VCaP (cell line): ENCODE measurements around the gene SLCO3A1.

Experiments used
- H3K27ac ChIP-seq: fragments of 450-650 bp; 2 replicates; pipeline ENCODE4 v1.5.1; 2017
- CTCF ChIP-seq: fragments of 450-650 bp; conservative IDR thresholded peaks from 2 replicates; pipeline ENCODE4 v1.5.1; 2017; ENCODE audit warnings: mild to moderate bottlenecking, moderate library complexity

SLCO3A1 gene

DNA sequence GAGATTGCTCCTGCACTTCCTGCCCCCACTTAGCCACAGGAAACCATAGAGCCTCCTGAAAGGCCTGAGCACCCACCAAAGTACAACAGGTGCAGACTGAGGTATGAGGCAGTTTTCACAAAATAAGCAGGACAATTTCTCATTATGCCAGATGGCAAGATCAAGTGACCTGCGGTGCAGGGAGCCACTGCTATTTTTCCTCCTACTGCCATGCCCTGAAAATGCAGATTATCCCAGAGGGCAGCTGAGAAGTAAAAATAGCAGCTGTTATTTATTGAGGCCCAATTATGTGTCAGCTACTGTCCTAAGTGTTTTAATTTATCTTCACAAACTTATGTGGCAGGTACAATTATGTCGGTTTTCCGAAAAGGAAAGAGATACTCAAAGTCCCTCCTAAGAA is 330.6 kb downstream of the SLCO3A1 start:
- TF ChIP-seq CTCF, result no peak
- no peak overlapping the region for H3K27ac ChIP-seq

DNA sequence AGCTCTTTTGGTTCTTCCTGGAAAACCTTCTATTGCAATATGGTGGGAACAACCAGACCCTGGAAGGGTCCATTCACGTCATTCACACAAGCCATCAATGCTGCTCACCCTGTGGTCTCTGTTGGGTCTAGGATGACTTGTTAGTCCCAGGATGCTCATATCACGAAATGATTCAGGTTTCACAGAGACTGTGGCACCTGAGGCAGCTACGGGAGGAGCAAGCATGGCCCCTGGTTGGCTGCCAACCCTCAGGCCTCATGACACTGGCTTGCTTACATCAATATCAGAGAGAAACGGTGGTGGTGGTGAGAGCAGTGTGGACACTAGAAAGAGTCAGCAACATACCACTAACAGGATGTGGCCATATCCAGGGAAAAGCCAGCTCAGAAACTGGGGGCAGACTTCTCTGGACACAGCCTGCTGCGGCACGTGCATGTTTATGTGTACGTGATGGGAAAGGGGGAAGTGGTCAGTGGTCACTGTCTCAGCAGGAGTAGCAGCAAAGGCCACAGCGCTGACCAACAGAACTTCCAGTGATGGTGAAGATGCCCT is 331.2 kb downstream of the SLCO3A1 start:
- no peak overlapping the region for H3K27ac ChIP-seq
- no peak for TF ChIP-seq CTCF

GRCh38 chr15:92187975-92188374 is 334.5 kb downstream of the SLCO3A1 start:
- TF ChIP-seq CTCF, result no peak
- H3K27ac ChIP-seq, result no peak overlapping the region

DNA sequence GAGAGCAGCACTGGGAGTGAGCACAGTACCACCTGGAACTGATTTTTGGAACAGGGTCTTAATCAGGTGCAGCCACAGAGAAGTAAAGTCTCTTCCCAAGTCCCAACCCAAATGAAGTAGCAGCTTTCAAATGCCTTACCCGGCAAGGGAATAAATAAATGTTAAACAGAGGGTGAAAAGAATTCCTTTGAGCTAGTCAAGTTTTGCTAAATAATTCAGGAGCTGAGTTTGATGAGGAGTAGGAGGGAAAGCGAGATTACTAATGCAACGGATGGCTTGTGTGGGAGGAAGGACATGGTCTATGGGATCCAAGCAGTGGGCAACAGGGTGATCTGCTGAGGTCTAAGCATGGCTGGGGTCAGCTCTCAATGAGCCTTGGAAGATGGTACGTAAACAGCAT is 335.7 kb downstream of the SLCO3A1 start:
- no peak overlapping the region for H3K27ac ChIP-seq
- TF ChIP-seq CTCF, result no peak

GRCh38 chr15:92195241-92195640 is 341.7 kb downstream of the SLCO3A1 start:
- no peak for TF ChIP-seq CTCF
- no peak overlapping the region for H3K27ac ChIP-seq

DNA sequence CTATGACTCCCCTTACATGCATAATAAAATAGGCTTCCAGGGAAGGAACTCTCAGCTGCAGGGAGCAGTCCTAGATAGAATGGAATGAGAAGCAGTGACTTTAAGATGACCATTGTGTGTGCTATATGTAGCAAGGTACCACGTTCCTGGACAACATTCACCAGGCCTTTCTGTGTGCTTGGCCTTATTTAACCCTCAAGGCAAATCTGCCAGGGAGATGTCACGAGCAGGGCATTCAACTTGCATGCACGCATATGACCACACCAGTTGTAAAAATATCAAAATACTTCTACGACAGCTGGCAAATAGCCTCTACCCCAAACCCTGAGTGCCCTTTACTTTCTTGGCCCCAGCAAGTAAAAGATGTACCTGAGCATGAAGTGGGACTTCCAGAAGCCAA is 342.8 kb downstream of the SLCO3A1 start:
- no peak for TF ChIP-seq CTCF
- no peak overlapping the region for H3K27ac ChIP-seq

DNA sequence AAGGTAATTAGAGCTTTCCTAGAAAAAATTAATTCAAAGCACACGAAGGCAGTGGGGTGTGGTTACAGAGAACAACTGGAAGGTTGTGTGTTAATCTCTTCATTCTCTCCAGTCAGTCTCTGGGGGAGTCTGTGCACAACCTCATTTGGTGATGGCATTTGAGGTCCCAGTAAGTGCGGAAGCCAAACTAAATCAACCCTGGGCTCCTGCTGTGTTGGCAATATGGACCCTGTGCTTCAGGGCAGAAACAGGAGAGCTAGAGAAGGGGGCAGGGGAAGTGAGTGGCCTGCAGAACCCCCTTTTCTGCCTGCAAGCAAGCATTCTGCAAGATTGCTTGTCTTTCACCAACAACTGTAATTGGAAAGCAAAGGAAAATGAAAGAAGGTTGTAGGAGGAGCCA is 344.2 kb downstream of the SLCO3A1 start:
- no peak overlapping the region for H3K27ac ChIP-seq
- TF ChIP-seq CTCF, result no peak
